Kidney epithelial cell (primary cell): ENCODE data around the gene MYH9. TPM values are rescaled to one million over a fixed set of nuclear protein-coding genes. Genes with fewer than 3 reads are reported as not detected.
"Not testable (repeated sequence)": the region's sequence is repeated elsewhere in the genome, so short reads cannot be mapped to it uniquely, and the experiment has no call there.

Experiments used
- DNase-seq: peaks from one replicate; pipeline ENCODE4 v3.0.0-alpha.2; 2010; ENCODE audit warnings: low read depth
- H3K27me3 ChIP-seq: 2 replicates; pipeline ENCODE4 v1.6.0; 2011; ENCODE audit warnings: low read length; ENCODE audit not compliant: control insufficient read depth, insufficient read depth
- H3K36me3 ChIP-seq: 2 replicates; pipeline ENCODE4 v1.5.1; 2011; ENCODE audit warnings: low read length; ENCODE audit not compliant: control insufficient read depth, insufficient read depth
- H3K4me3 ChIP-seq: 2 replicates; pipeline ENCODE4 v1.5.1; 2011; ENCODE audit warnings: low read depth, mild to moderate bottlenecking, control low read depth, low read length
- CTCF ChIP-seq: IDR thresholded peaks from 2 replicates; pipeline ENCODE4 v1.5.1; 2011; ENCODE audit warnings: mild to moderate bottlenecking, moderate library complexity, low read length, control low read depth, inconsistent platforms; ENCODE audit not compliant: insufficient read depth, poor library complexity, severe bottlenecking
- total RNA-seq: library from RNA; depleted of rRNA; stranded (reverse); fragments of >200 nt; gene quantifications from 2 replicates; pipeline ENCODE4 v1.2.3, GENCODE V29; 2015

The MYH9 gene
- total RNA-seq, 1 donor from 2014 or later, result 1,580 TPM

- Histone ChIP-seq H3K27me3 (no peaks in the 10 kb centered on the region), H3K4me3 (no peak overlapping the region), H3K36me3 (no peaks in the 10 kb centered on the region)
- DNase-seq, result no peak
- TF ChIP-seq CTCF, result no peak
These were observed 119.8 kb downstream of the MYH9 start for GRCh38 chr22:36267896-36268485.

GRCh38 chr22:36267058-36267457, 120.7 kb downstream of the MYH9 start:
- Histone ChIP-seq H3K36me3 (no peaks in the 10 kb centered on the region), H3K4me3 (no peak overlapping the region), H3K27me3 (no peaks in the 10 kb centered on the region)
- TF ChIP-seq CTCF, result no peak
- no peak for DNase-seq

- not testable (repeated sequence) for H3K27me3 ChIP-seq, DNase-seq, H3K36me3 ChIP-seq, H3K4me3 ChIP-seq
These were observed 123.7 kb downstream of the MYH9 start for GRCh38 chr22:36263886-36264664.

- DNase-seq, H3K36me3 ChIP-seq, H3K27me3 ChIP-seq, H3K4me3 ChIP-seq: not testable (repeated sequence)
These were observed 124.5 kb downstream of the MYH9 start for GRCh38 chr22:36263216-36263673.

GRCh38 chr22:36262307-36262706, 125.5 kb downstream of the MYH9 start:
- H3K27me3 ChIP-seq, H3K4me3 ChIP-seq, DNase-seq, H3K36me3 ChIP-seq: not testable (repeated sequence)

GRCh38 chr22:36261675-36262074, 126.1 kb downstream of the MYH9 start:
- DNase-seq, H3K36me3 ChIP-seq, H3K4me3 ChIP-seq, H3K27me3 ChIP-seq: not testable (repeated sequence)

- Histone ChIP-seq H3K27me3 (no peaks in the 10 kb centered on the region), H3K36me3 (no peaks in the 10 kb centered on the region), H3K4me3 (no peak overlapping the region)
- no peak for DNase-seq
- no peak for TF ChIP-seq CTCF
These were observed 128.0 kb downstream of the MYH9 start for GRCh38 chr22:36259615-36260300.
